NCI-H2107 treated with DMSO at 0.1 percent for 48 hours (cell line): ENCODE data around the gene RBM33.

Experiments
- DNase-seq: peaks from one replicate; lab custom pipeline; 2025; ENCODE audit not compliant: unreplicated experiment; lab: John Stamatoyannopoulos, UW

RBM33 gene

DNA sequence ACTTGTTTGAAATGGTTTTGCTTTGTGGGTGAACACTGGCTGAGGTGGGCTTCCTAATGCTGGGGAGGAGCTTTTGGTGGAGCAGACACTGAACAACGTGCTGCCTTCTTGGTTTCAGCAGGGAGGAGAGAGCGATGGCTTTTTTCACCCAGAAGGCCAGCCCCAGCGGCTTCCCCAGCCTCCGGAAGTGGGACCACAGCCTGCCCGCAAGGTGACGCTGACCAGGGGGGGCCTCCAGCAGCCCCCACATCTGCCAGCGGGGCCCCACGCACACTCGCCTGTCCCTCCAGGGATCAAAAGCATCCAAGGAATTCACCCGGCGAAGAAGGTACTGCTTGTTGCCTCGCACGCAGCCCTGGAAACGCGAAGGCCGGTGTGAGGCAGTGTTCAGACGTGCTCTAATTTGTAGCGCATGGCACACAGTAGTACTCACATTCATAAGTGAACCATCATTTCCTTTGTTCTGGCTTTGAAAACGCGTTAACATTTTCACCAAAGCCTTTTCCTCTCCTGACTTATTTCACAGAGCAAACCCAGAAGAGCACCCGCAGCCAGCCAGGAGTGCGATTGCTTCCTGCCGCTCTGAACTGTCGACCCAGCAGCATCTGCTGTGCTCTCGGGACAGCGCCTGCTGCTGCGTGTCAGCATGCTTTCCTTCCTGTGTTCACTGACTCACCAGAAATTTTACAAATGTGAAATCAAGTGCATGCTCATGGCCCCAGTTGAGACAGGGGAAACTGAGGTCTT is 119.4 kb downstream of the RBM33 start:
- no peak for DNase-seq

DNA sequence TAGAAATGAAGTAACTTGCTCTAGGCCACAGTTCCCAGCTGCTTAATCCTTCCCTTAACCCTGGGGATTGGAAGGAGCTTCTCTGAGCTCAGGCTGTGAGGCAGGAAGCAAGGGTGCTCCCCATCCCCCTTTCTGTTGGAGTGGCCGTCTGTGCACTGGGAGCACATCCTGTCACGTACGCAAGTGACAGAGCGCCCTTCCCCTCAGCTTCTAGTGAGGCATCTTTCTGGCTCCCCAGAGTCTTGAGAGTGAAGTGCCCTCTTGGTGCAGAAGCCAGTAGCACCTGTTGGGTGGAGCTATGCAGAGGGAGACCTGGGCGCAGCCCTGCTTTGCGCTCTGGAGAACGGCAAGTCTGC is 120.0 kb downstream of the RBM33 start:
- no peak for DNase-seq

- DNase-seq: no peak
Measured at GRCh38 chr7:155765458-155765857, 121.0 kb downstream of the RBM33 start.

- DNase-seq: no peak
Measured at GRCh38 chr7:155766386-155766785, 121.9 kb downstream of the RBM33 start.

DNA sequence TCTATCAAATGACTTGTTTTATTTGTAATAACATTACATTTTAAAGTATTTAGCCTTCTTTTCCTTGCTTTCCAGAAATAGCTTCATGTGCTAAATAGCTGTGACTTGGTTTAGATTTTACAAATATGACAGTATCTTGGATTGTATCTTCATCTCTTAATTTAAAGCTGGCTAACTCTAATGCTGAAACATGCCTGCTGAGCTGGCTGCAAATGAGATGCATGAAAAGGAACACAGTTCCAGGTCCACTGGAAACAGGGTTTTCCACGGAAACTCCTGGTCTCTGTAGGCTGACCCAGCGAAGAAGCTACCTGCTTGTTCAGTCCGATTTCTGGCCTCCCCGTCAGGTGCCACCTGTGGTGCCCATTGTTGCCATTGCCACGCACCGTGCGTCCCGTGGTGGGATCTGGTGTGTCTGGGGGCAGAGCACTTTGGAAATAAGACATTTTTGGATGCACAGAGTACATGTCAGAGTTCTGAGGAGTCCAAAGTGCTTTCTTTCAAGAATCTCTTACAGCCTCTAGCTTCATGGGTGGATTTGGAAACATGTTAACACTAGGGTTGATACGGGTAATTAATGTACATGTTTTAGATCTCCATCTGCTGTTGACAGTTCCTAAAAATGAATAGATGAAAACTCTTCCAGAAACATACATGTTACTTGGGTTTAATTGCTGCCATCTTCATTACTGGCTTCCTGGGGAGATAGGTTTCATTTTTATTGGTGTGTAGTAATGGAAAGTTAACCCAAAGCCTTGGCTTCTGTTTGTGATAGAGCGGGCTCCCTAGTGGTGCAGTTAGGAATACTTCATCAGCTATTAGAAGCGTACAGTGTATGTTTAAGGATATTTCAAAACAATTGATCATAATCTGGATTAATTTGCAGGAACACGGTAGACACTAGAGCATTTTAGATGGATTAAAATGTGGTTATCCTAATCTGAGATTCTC is 122.8 kb downstream of the RBM33 start:
- no peak for DNase-seq

- DNase-seq: no peak
Measured at GRCh38 chr7:155769701-155770100, 125.2 kb downstream of the RBM33 start.

GRCh38 chr7:155770241-155770640 is 125.8 kb downstream of the RBM33 start:
- DNase-seq: no peak

DNA sequence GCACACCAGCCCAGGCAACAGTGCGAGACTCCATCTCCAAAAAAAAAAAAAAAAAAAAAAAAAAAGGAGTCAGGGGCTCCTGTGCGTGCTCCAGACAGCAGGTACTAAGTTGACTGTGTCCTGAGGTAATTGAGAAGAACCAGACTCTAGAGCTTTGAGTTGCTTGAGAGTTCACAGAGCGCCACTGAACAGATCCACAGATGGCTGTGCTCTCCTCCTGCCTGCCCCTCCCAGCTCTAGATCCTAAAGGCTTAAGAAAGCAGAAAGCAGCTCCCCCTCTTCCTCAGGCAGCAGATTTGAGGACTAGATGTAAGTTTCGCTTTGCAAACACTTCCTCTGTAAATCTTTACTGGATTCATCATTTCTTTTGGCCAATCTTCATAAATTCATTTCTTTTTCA is 129.1 kb downstream of the RBM33 start:
- DNase-seq: no peak

- no peak for DNase-seq
Measured at GRCh38 chr7:155774947-155775346, 130.5 kb downstream of the RBM33 start.

- DNase-seq: no peak
Measured at GRCh38 chr7:155775691-155776090, 131.2 kb downstream of the RBM33 start.

- no peak for DNase-seq
Measured at GRCh38 chr7:155776606-155777005, 132.1 kb downstream of the RBM33 start.

DNA sequence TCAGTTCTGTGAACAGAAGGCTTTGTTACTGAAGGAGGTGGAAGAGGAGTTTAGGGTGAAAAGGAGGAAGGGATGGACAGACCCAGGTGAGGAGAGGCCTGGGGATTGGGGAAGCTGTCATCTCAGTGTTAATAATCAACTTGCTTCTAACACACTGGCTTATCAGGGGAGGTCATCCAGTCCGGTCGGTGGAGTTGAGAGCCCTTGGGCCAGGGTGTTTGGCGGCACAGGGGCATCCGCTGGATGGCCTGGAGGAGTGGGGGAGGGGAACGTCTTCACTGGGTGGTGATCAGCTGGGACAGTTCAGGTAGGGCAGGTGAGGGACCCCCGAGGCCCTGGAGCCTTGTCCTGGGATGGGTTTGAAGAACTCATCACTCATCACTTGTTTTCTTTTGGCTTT is 133.9 kb downstream of the RBM33 start:
- no peak for DNase-seq

GRCh38 chr7:155780884-155781283 is 136.4 kb downstream of the RBM33 start:
- no peak for DNase-seq

- no peak for DNase-seq
Measured at GRCh38 chr7:155781433-155781832, 137.0 kb downstream of the RBM33 start.

- DNase-seq: no peak
Measured at GRCh38 chr7:155782466-155782865, 138.0 kb downstream of the RBM33 start.

DNA sequence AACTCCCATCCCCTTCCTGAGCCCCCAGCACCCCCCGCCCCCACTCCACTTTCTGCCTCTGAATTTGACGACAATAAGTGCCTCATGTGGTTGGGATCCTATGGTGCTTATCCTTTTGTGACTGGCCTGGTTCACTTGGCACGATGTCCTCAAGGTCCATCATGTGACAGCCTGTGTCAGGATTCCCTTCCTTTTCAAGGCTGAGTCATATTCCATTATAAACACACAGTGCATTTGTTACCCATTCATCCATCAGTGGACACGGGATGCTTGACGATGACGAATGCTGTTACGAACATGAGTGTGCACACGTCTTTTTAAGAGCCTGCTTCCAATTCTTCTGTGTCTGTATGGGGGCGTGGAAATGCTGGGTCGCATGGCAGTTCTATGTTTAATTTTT is 141.1 kb downstream of the RBM33 start:
- DNase-seq: no peak

- DNase-seq: no peak
Measured at GRCh38 chr7:155786491-155786890, 142.0 kb downstream of the RBM33 start.

DNA sequence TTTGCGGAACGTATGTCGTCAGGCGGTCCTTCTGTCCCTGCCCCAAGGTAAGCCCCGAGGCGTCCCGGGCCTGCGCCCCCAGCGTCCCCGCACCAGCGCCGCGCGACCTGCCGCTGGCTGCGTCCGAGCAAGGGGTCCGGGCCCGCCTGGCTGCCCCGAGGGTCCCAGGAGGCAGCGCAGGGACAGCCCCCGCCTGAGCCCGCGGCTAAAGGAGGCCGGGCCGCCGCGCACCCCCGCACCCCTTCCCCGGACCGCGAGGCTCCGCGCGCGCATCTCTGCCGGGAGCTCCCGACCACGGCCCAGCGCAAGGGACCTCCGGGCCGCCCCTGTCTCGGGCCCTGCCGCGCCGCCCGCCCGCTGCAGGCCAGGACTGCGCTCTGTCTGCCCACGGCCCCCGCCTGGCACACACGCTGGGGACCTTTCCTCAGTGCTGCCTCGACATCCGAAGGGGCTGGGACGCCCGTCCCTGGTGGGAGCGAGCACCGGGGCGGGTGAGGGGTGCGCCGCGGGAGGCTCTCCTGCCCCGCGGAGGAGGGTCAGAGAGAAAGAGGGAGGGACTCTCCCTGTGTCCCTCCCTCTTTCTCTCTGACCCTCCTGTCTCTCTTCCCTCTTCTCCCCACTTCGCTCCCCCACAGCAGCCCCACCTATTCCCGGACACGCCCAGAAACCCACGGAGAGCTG is 142.8 kb downstream of the RBM33 start:
- no peak for DNase-seq

DNA sequence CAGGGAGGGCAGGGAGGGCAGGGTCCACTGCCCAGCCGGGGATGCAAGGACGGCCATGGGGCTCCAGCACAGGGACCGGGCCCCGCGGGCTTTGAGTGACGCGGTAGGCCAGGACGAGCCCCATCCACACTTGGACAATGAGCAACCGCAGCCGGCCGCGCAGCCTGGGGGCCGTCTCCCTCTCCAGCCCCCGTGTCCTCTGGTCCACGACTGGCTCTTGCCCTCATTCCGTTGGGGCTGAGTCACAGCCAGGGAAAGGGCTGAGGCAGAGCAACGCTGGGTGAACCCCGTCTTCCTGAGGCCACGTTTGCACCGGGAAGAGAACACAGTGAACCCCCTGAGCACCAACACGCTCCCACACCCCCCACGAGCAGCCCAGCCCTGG is 144.1 kb downstream of the RBM33 start:
- no peak for DNase-seq

DNA sequence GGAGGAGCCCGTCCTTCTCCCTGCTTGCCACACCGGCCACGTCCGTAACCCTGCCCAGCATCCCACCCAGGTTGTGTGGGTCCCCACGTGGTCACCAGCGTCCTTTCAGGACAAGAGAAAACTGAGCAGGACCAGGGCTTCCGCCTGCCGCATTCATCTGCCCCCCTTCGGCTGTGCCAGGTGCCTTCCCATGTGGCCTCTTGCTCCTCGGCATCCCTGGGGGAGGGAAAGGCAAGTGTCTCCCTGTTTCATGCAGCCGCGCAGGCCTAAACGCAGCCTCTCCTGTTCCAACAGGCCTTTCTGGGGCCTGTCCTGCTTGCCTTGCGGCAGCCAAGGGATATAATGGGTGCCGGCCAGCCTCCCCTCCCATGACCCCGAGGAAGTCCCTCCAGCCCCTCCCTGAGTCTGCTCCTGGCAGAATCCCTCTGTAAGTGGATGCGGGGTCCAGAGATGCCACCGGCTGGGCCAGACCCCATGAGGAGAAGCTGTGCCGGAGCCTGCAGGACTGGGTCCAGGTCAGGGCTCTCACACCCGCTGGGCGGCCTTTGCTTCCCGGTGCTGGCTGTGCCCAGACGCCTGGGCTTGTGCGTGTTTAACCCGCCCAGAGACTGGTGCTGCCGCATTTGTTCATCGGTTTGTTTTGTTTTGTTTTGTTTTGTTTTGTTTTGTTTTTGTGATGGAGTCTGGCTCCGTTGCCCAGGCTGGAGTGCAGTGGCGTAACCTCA is 144.7 kb downstream of the RBM33 start:
- DNase-seq: no peak

GRCh38 chr7:155790666-155791065 is 146.2 kb downstream of the RBM33 start:
- no peak for DNase-seq
